ENCODE data around the gene CST8. TPM values are rescaled to one million over a fixed set of nuclear protein-coding genes. Genes with fewer than 3 reads are reported as not detected.

The CST8 gene
- total RNA-seq, 1 donor from 2014 or later = not detected

GRCh38 chr20:23484081-23484480, 6.8 kb upstream of the CST8 start:
- peaks cover 14% of the 10 kb centered on the region for H3K27me3 Mint-ChIP-seq (ENCODE audit: unreplicated experiment)
- no peaks in the 10 kb centered on the region for H3K4me1 Mint-ChIP-seq (ENCODE audit: unreplicated experiment)
- TF ChIP-seq CTCF (IDR thresholded peaks at IDR 0.05) = no peak

GRCh38 chr20:23488470-23488869, 2.4 kb upstream of the CST8 start:
- peaks cover 10% of the 10 kb centered on the region for H3K27me3 Mint-ChIP-seq (ENCODE audit: unreplicated experiment)
- no peaks in the 10 kb centered on the region for H3K36me3 Mint-ChIP-seq (ENCODE audit: unreplicated experiment)
- no peaks in the 10 kb centered on the region for H3K9me3 Mint-ChIP-seq (ENCODE audit: unreplicated experiment)
- H3K4me3 Mint-ChIP-seq (ENCODE audit: unreplicated experiment) = no peak overlapping the region
- no peak for DNase-seq (ENCODE audit: extremely low spot score, unreplicated experiment)
- no peaks in the 10 kb centered on the region for H3K4me1 Mint-ChIP-seq (ENCODE audit: unreplicated experiment)
- no peak for TF ChIP-seq CTCF (IDR thresholded peaks at IDR 0.05)
- H3K27ac Mint-ChIP-seq (ENCODE audit: unreplicated experiment) = no peak overlapping the region

More at GRCh38 chr20:23484081-23484480, 6.8 kb upstream of the CST8 start:
- Mint-ChIP-seq H3K4me3 (ENCODE audit: unreplicated experiment) (no peak overlapping the region), H3K27ac (ENCODE audit: unreplicated experiment) (no peak overlapping the region), H3K36me3 (ENCODE audit: unreplicated experiment) (no peaks in the 10 kb centered on the region), H3K9me3 (ENCODE audit: unreplicated experiment) (no peaks in the 10 kb centered on the region)
- no peak for DNase-seq (ENCODE audit: extremely low spot score, unreplicated experiment)

GRCh38 chr20:23488996-23489395, 1.9 kb upstream of the CST8 start:
- DNase-seq (ENCODE audit: extremely low spot score, unreplicated experiment) = no peak
- no peak for TF ChIP-seq CTCF (IDR thresholded peaks at IDR 0.05)
- H3K4me3 Mint-ChIP-seq (ENCODE audit: unreplicated experiment) = no peak overlapping the region
- H3K27me3 Mint-ChIP-seq (ENCODE audit: unreplicated experiment) = peaks cover 10% of the 10 kb centered on the region
- no peak overlapping the region for H3K27ac Mint-ChIP-seq (ENCODE audit: unreplicated experiment)
- H3K9me3 Mint-ChIP-seq (ENCODE audit: unreplicated experiment) = no peaks in the 10 kb centered on the region
- no peaks in the 10 kb centered on the region for H3K36me3 Mint-ChIP-seq (ENCODE audit: unreplicated experiment)
- H3K4me1 Mint-ChIP-seq (ENCODE audit: unreplicated experiment) = no peaks in the 10 kb centered on the region

- peaks cover 5% of the 10 kb centered on the region for H3K27me3 Mint-ChIP-seq (ENCODE audit: unreplicated experiment)
- no peak for TF ChIP-seq CTCF (IDR thresholded peaks at IDR 0.05)
- no peak overlapping the region for H3K27ac Mint-ChIP-seq (ENCODE audit: unreplicated experiment)
- H3K4me3 Mint-ChIP-seq (ENCODE audit: unreplicated experiment) = no peak overlapping the region
- H3K9me3 Mint-ChIP-seq (ENCODE audit: unreplicated experiment) = no peaks in the 10 kb centered on the region
- no peaks in the 10 kb centered on the region for H3K4me1 Mint-ChIP-seq (ENCODE audit: unreplicated experiment)
- no peak for DNase-seq (ENCODE audit: extremely low spot score, unreplicated experiment)
- no peaks in the 10 kb centered on the region for H3K36me3 Mint-ChIP-seq (ENCODE audit: unreplicated experiment)
Observed at GRCh38 chr20:23492292-23492691, 1.4 kb downstream of the CST8 start.

- H3K36me3 Mint-ChIP-seq (ENCODE audit: unreplicated experiment) = no peaks in the 10 kb centered on the region
- H3K4me1 Mint-ChIP-seq (ENCODE audit: unreplicated experiment) = no peaks in the 10 kb centered on the region
- no peaks in the 10 kb centered on the region for H3K9me3 Mint-ChIP-seq (ENCODE audit: unreplicated experiment)
- no peak overlapping the region for H3K27ac Mint-ChIP-seq (ENCODE audit: unreplicated experiment)
- no peaks in the 10 kb centered on the region for H3K27me3 Mint-ChIP-seq (ENCODE audit: unreplicated experiment)
- no peak overlapping the region for H3K4me3 Mint-ChIP-seq (ENCODE audit: unreplicated experiment)
- no peak for DNase-seq (ENCODE audit: extremely low spot score, unreplicated experiment)
- no peak for TF ChIP-seq CTCF (IDR thresholded peaks at IDR 0.05)
Observed at GRCh38 chr20:23493172-23493772, 2.4 kb downstream of the CST8 start.
